HFFc6 (cell line): Measurements from ENCODE around the gene SVIL. TPM values are rescaled to one million over a fixed set of nuclear protein-coding genes. Genes with fewer than 3 reads are reported as not detected.
"Not testable (repeated sequence)": the region's sequence is repeated elsewhere in the genome, so short reads cannot be mapped to it uniquely, and the experiment has no call there.

Experiments used
- DNase-seq: peaks from one replicate; pipeline ENCODE4 v3.0.0-alpha.2; 2018
- H3K27ac Mint-ChIP-seq: 2 replicates; pipeline ENCODE4 v1.8.0; 2020; ENCODE audit warnings: mild to moderate bottlenecking, mixed read lengths
- H3K27me3 Mint-ChIP-seq: 2 replicates; pipeline ENCODE4 v1.8.0; 2021; ENCODE audit warnings: mild to moderate bottlenecking, moderate library complexity, mixed read lengths; ENCODE audit not compliant: insufficient read depth
- H3K36me3 Mint-ChIP-seq: 2 replicates; pipeline ENCODE4 v1.8.0; 2021; ENCODE audit warnings: low read depth, mixed read lengths
- H3K4me1 Mint-ChIP-seq: 2 replicates; pipeline ENCODE4 v1.8.0; 2020; ENCODE audit warnings: low read depth, mixed read lengths
- H3K4me3 Mint-ChIP-seq: 2 replicates; pipeline ENCODE4 v1.8.0; 2020; ENCODE audit warnings: mild to moderate bottlenecking, moderate library complexity, mixed read lengths
- H3K9me3 Mint-ChIP-seq: 2 replicates; pipeline ENCODE4 v1.8.0; 2020; ENCODE audit warnings: mild to moderate bottlenecking, mixed read lengths
- total RNA-seq, 6 experiments: library from RNA; stranded (reverse); fragmentation: NEBNext Ultra II Directional; extraction: Animal tissue kit (Norgen Biotek cat#: 25700); gene quantifications; 2 replicates in 1 of 6; 3 replicates in 5 of 6; pipeline ENCODE4 v1.2.3, GENCODE V29; 2021
- TF ChIP-seq, protein P1 (sequence below): fragments of 200-600 bp; sonication (generic); IDR thresholded peaks from 2 replicates; pipeline ENCODE4 v1.5.0; 2021; ENCODE audit warnings: antibody characterized with exemption, mild to moderate bottlenecking

The SVIL gene
- total RNA-seq, 6 experiments from 2014 or later: 0.22 to 0.89 (median 0.48) TPM

DNA sequence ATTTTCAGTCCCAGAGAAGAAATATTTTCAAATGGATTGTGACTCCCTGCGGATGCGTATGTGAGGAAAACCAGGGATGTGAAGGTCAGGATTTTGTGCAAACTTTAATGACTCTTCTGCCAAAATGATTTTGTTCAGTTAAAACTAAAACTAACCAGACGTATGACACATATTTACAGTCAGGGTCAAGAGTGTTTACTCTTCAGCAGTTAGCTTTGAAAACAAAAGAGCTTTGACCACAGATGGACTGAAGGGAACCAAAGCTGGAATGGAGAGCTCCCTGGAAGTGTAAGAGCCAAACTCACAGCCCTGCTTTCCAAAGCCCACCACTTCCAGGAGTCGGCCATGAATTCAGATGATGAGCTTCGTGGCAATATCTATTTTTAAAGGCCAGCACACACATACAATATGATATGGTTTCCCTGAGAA lies 15.5 kb downstream of the SVIL start:
- Mint-ChIP-seq H3K9me3 (no peaks in the 10 kb centered on the region), H3K27me3 (peaks cover 35% of the 10 kb centered on the region), H3K36me3 (no peaks in the 10 kb centered on the region), H3K4me3 (no peak overlapping the region), H3K27ac (no peak overlapping the region), H3K4me1 (peaks cover 7% of the 10 kb centered on the region; the same call in 1 of the 2 replicates)
- peak; percentile 41 for DNase-seq
- TF ChIP-seq, protein P1, sequence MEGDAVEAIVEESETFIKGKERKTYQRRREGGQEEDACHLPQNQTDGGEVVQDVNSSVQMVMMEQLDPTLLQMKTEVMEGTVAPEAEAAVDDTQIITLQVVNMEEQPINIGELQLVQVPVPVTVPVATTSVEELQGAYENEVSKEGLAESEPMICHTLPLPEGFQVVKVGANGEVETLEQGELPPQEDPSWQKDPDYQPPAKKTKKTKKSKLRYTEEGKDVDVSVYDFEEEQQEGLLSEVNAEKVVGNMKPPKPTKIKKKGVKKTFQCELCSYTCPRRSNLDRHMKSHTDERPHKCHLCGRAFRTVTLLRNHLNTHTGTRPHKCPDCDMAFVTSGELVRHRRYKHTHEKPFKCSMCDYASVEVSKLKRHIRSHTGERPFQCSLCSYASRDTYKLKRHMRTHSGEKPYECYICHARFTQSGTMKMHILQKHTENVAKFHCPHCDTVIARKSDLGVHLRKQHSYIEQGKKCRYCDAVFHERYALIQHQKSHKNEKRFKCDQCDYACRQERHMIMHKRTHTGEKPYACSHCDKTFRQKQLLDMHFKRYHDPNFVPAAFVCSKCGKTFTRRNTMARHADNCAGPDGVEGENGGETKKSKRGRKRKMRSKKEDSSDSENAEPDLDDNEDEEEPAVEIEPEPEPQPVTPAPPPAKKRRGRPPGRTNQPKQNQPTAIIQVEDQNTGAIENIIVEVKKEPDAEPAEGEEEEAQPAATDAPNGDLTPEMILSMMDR: no peak

DNA sequence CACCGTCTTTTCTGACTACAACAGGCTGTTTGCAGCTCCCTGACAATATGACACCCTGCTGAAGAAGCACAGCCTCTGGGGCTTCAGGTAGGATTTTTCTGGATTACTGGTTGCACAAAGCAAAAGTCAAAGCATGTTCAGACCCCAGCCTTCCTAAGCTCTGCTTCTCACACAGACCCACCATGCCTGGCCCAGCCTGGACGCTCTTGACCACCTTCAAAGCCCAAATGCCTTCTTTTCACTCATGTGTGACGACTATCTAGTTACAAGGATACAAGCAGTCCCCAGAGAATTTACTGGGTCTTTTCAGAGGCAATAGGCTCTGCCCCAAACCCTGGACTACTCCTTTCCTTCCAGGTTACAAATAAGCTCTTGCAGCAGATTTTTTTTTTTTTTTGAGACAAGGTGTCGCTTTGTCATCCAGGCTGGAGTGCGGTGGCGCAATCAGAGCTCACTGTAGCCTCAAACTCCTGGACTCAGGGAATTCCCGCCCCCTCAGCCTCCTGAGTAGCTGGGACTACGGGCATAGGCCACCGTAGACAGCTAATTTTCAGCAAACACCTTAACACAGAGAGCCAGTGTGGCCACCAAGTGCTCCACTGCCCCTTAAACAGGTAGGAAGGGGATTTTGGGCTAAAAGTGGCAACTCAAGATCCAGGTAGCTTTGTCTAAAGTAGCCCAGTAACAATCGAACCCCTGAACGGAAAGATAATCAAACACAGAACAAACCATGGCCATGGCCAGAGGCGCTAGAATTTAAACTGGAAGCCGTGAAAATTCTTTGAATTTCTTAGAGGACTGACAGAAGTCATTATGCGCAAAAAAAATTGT lies 16.2 kb downstream of the SVIL start:
- DNase-seq: no peak
- Mint-ChIP-seq H3K9me3 (no peaks in the 10 kb centered on the region), H3K4me1 (peaks cover 7% of the 10 kb centered on the region; the same call in 1 of the 2 replicates), H3K27me3 (peaks cover 34% of the 10 kb centered on the region), H3K36me3 (no peaks in the 10 kb centered on the region), H3K27ac (no peak overlapping the region), H3K4me3 (no peak overlapping the region)
- TF ChIP-seq, protein P1: no peak

DNA sequence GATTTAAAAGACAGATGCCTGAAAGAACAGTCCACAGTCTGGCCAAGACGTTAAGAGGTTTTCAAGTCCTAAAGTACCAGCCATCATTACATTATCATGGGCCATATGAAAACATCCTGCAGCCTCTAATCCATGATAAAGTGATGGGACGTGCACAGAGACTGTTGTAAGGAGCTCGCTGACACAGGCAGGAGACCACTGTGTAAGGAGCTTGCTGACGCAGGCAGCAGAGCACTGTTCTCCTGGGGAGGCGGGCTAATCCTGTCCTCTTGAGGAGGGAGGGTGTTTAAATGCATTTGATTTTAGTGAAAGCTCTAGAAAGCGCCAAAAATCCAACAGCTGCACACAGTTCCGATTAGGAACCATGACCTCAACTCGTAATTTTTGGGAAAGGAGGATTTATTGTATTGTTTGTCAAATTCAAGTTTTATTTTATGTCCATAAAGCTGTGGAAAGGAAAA lies 16.9 kb downstream of the SVIL start:
- H3K9me3 Mint-ChIP-seq: no peaks in the 10 kb centered on the region
- H3K36me3 Mint-ChIP-seq: no peaks in the 10 kb centered on the region
- peaks cover 30% of the 10 kb centered on the region for H3K27me3 Mint-ChIP-seq
- TF ChIP-seq, protein P1: no peak
- H3K4me1 Mint-ChIP-seq: peaks cover 7% of the 10 kb centered on the region; the same call in 1 of the 2 replicates
- no peak overlapping the region for H3K4me3 Mint-ChIP-seq
- no peak overlapping the region for H3K27ac Mint-ChIP-seq
- DNase-seq: no peak

DNA sequence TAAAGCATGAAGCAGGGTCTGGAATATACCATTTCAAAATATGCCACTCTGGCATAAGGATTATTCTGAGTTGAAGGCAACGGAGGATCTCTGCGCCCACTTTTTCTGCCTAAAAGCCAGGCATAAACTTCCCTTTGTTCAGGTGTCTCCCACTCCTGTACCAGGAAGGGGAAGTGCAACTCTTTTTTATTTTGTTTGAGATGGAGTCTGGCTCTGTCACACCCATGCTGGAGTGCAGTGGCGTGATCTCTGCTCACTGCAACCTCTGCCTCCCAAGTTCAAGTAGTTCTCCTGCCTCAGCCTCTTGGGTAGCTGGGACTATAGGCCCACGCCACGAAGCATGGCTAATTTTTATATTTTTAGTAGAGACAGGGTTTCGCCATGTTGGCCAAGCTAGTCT lies 18.2 kb downstream of the SVIL start:
- Mint-ChIP-seq H3K27ac (no peak overlapping the region), H3K27me3 (peaks cover 35% of the 10 kb centered on the region), H3K4me3 (no peak overlapping the region), H3K36me3 (no peaks in the 10 kb centered on the region), H3K9me3 (no peaks in the 10 kb centered on the region), H3K4me1 (peaks cover 7% of the 10 kb centered on the region; the same call in 1 of the 2 replicates)
- TF ChIP-seq, protein P1: no peak
- no peak for DNase-seq

DNA sequence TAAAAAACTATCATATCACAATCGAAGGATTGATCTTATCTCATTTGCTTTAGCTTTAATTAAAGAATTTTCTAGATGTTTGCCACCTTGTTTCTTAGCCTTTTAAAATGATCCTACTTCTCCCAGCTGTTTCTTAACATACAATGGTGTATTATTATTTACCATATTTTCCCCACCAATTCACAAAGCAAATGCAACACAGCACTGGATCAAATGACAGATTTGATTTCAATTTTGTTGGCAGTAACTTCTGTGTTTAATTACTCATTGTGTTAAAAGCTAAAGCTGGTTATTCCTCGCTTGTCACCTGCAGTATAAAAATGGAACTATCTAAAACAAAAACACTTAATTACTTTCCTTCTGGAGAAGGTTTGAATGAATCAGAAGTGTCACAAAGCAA lies 19.6 kb downstream of the SVIL start:
- Mint-ChIP-seq H3K9me3 (no peaks in the 10 kb centered on the region), H3K4me3 (no peak overlapping the region), H3K36me3 (peaks cover 1% of the 10 kb centered on the region; the same call in 1 of the 2 replicates), H3K27ac (no peak overlapping the region), H3K4me1 (peaks cover 7% of the 10 kb centered on the region; the same call in 1 of the 2 replicates), H3K27me3 (peaks cover 42% of the 10 kb centered on the region)
- TF ChIP-seq, protein P1: no peak
- DNase-seq: no peak

DNA sequence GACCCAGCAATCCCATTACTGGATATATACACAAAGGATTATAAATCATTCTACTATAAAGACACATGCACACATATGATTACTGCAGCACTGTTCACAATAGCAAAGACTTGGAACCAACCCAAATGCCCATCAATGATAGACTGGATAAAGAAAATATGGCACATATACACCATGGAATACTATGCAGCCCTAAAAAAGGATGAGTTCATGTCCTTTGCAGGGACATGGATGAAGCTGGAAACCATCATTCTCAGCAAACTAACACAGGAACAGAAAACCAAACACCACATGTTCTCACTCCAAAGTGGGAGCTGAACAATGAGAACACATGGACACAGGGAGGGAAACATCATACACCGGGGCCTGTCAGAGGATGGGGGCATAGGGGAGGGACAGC lies 20.5 kb downstream of the SVIL start:
- H3K27me3 Mint-ChIP-seq: peaks cover 45% of the 10 kb centered on the region
- not testable (repeated sequence) for H3K27ac Mint-ChIP-seq, H3K4me1 Mint-ChIP-seq, H3K36me3 Mint-ChIP-seq, H3K9me3 Mint-ChIP-seq, DNase-seq, H3K4me3 Mint-ChIP-seq
